Calu3 (cell line): Measurements from ENCODE around the gene TMEM108. TPM values are rescaled to one million over a fixed set of nuclear protein-coding genes. Genes with fewer than 3 reads are reported as not detected.

Source experiments
- BruUV-seq: library from RNA; stranded (reverse); fragments of 400-500 nt; replicated peaks from 2 replicates; lab custom pipeline; 2021; lab: Mats Ljungman, UMichigan
- CTCF ChIA-PET: fragments of 300-600 bp; sonication (Branson Sonifier 250); formaldehyde crosslinking; loops from one replicate; lab custom pipeline; 2022; ENCODE audit warnings: antibody characterized with exemption; lab: Charles Lee
- DNase-seq: peaks from one replicate; pipeline ENCODE4 v3.0.0; 2022
- H3K27ac Mint-ChIP-seq: one replicate; pipeline ENCODE4 v1.8.0; 2022; ENCODE audit warnings: mixed read lengths; ENCODE audit not compliant: unreplicated experiment
- H3K27me3 Mint-ChIP-seq: one replicate; pipeline ENCODE4 v1.8.0; 2022; ENCODE audit warnings: mixed read lengths; ENCODE audit not compliant: unreplicated experiment
- H3K36me3 Mint-ChIP-seq: one replicate; pipeline ENCODE4 v1.8.0; 2022; ENCODE audit warnings: mild to moderate bottlenecking, moderate library complexity, mixed read lengths; ENCODE audit not compliant: insufficient read depth, unreplicated experiment
- H3K4me1 Mint-ChIP-seq: one replicate; pipeline ENCODE4 v1.8.0; 2022; ENCODE audit warnings: mild to moderate bottlenecking, low read depth, mixed read lengths; ENCODE audit not compliant: unreplicated experiment
- H3K4me3 Mint-ChIP-seq: one replicate; pipeline ENCODE4 v1.8.0; 2022; ENCODE audit warnings: mild to moderate bottlenecking, low read depth, moderate library complexity, mixed read lengths; ENCODE audit not compliant: unreplicated experiment
- H3K9me3 Mint-ChIP-seq: one replicate; pipeline ENCODE4 v1.8.0; 2022; ENCODE audit warnings: low read depth, mixed read lengths; ENCODE audit not compliant: unreplicated experiment
- CTCF ChIP-seq: fragments of 200-600 bp; IDR thresholded peaks from one replicate; pipeline ENCODE4 v1.8.0; 2022; ENCODE audit warnings: antibody characterized with exemption; ENCODE audit not compliant: unreplicated experiment
- intact Hi-C: fragments of 100-400 bp; cut with micrococcal nuclease; formaldehyde crosslinking; loops from one replicate; pipeline ENCODE4 v1.10.0; 2022; ENCODE audit not compliant: unreplicated experiment
- total RNA-seq: library from RNA; stranded (reverse); gene quantifications from 2 replicates; pipeline ENCODE4 v1.2.3, GENCODE V29; 2022

Gene TMEM108
- total RNA-seq, 1 experiment from 2014 or later, result not detected

- peaks cover 28% of the 10 kb centered on the region for H3K27me3 Mint-ChIP-seq
- H3K9me3 Mint-ChIP-seq, result peaks cover 3% of the 10 kb centered on the region
- CTCF ChIA-PET, result no interaction called here
- no peak overlapping the region for H3K4me3 Mint-ChIP-seq
- BruUV-seq, result no TSS peak
- no peak overlapping the region for H3K27ac Mint-ChIP-seq
- no peak for TF ChIP-seq CTCF
- no peaks in the 10 kb centered on the region for H3K4me1 Mint-ChIP-seq
- H3K36me3 Mint-ChIP-seq, result no peaks in the 10 kb centered on the region
- intact Hi-C loops, result no loop called here
- no peak for DNase-seq
These were observed 58.9 kb downstream of the TMEM108 start for GRCh38 chr3:133096900-133097613.

GRCh38 chr3:133103706-133104105, 65.5 kb downstream of the TMEM108 start:
- no peak for TF ChIP-seq CTCF
- BruUV-seq, result no TSS peak
- DNase-seq, result no peak
- no peaks in the 10 kb centered on the region for H3K4me1 Mint-ChIP-seq
- H3K27ac Mint-ChIP-seq, result no peak overlapping the region
- peaks cover 27% of the 10 kb centered on the region for H3K27me3 Mint-ChIP-seq
- no peaks in the 10 kb centered on the region for H3K36me3 Mint-ChIP-seq
- intact Hi-C loops, result no loop called here
- CTCF ChIA-PET, result no interaction called here
- H3K4me3 Mint-ChIP-seq, result no peak overlapping the region
- H3K9me3 Mint-ChIP-seq, result peaks cover 3% of the 10 kb centered on the region

DNA sequence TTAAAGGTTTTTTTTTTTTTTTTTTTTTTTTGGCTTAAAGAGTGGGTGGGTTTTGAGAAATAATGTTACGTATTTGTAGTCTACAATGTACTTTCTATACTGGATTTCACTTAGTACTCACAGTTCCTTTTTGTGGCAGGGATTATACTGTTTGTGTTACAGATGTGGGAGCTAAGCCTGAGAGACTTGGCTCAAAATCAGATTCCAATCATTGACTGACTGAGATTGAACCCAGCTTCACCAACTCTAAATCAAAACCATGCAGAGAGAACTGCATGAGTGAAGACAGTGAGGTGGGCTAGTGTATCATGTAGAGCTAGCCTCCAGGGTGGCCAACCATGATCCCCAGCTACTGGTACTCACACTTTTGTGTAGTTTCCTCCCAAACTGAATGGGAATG, 68.0 kb downstream of the TMEM108 start:
- no peaks in the 10 kb centered on the region for H3K4me1 Mint-ChIP-seq
- BruUV-seq, result no TSS peak
- no peaks in the 10 kb centered on the region for H3K36me3 Mint-ChIP-seq
- CTCF ChIA-PET, result interaction anchor here (0.7 to 0.8 kb wide), 2 partner anchors 103 to 1226 kb away, joined by 6 to 9 read pairs; no protein-coding TSS in a partner anchor
- no peak for DNase-seq
- no peaks in the 10 kb centered on the region for H3K9me3 Mint-ChIP-seq
- H3K27me3 Mint-ChIP-seq, result peaks cover 37% of the 10 kb centered on the region
- no peak overlapping the region for H3K4me3 Mint-ChIP-seq
- no peak overlapping the region for H3K27ac Mint-ChIP-seq
- intact Hi-C loops, result no loop called here
- no peak for TF ChIP-seq CTCF

GRCh38 chr3:133112666-133113065, 74.5 kb downstream of the TMEM108 start:
- no peak for DNase-seq
- H3K27me3 Mint-ChIP-seq, result peaks cover 45% of the 10 kb centered on the region
- no peaks in the 10 kb centered on the region for H3K36me3 Mint-ChIP-seq
- no peak for TF ChIP-seq CTCF
- CTCF ChIA-PET, result no interaction called here
- no TSS peak for BruUV-seq
- no peaks in the 10 kb centered on the region for H3K4me1 Mint-ChIP-seq
- intact Hi-C loops, result no loop called here
- no peak overlapping the region for H3K4me3 Mint-ChIP-seq
- H3K27ac Mint-ChIP-seq, result no peak overlapping the region
- no peaks in the 10 kb centered on the region for H3K9me3 Mint-ChIP-seq
